Transverse colon (tissue), 4 donors: ENCODE results near the gene CDH13. TPM values are rescaled to one million over a fixed set of nuclear protein-coding genes. Genes with fewer than 3 reads are reported as not detected.

ENCODE experiments used
- DNase-seq: peaks from one replicate; pipeline ENCODE4 v3.0.0-alpha.2; 2019
- H3K27ac ChIP-seq, 4 donors: fragments of 200-600 bp; sonication (generic); 2 replicates each; pipeline ENCODE4 v1.5.1; 2016 to 2018; ENCODE audit warnings: inconsistent platforms in 4 of 4
- H3K27me3 ChIP-seq: fragments of 200-600 bp; sonication (generic); 2 replicates; pipeline ENCODE4 v1.5.1; 2017; ENCODE audit warnings: inconsistent platforms
- H3K36me3 ChIP-seq, 4 donors: fragments of 200-600 bp; sonication (generic); 2 replicates each; pipeline ENCODE4 v1.5.1; 2017 to 2019; ENCODE audit warnings: inconsistent platforms in 4 of 4
- H3K4me1 ChIP-seq, 4 donors: fragments of 200-600 bp; sonication (generic); 2 replicates each; pipeline ENCODE4 v1.5.1; 2017 to 2020; ENCODE audit warnings: inconsistent platforms in 4 of 4
- H3K4me3 ChIP-seq, 4 donors: fragments of 200-600 bp; sonication (generic); 1 replicate in 1 of 4; 2 replicates in 3 of 4; pipeline versions ENCODE4 v1.5.1 to v1.6.1; 2017 to 2019; ENCODE audit warnings: inconsistent platforms in 4 of 4
- H3K9me3 ChIP-seq, 2 donors: fragments of 200-600 bp; sonication (generic); 2 replicates each; pipeline ENCODE4 v1.5.1; 2017 to 2019; ENCODE audit warnings: inconsistent platforms in 2 of 2
- EP300 ChIP-seq: sonication (generic); formaldehyde crosslinking; IDR thresholded peaks from one replicate; pipeline ENCODE4 v1.6.1; 2017; ENCODE audit warnings: antibody characterized with exemption, low read depth
- POLR2A ChIP-seq: fragments of 450-650 bp; IDR thresholded peaks from one replicate; pipeline ENCODE4 v1.6.1; 2016; ENCODE audit warnings: antibody characterized with exemption, mild to moderate bottlenecking, moderate library complexity
- POLR2AphosphoS5 ChIP-seq, 3 donors: sonication (generic); formaldehyde crosslinking; IDR thresholded peaks; one replicate each; pipeline ENCODE4 v1.6.1; 2016; ENCODE audit warnings: antibody characterized with exemption in 3 of 3
- WGBS, 2 donors: methylation state at CpG; one replicate each; pipeline ENCODE4 v1.1.5; 2018; ENCODE audit warnings: low coverage in 1 of 2; 5-methylcytosine and 5-hydroxymethylcytosine counted together
- in situ Hi-C, 4 donors: fragments of 200-750 bp; cut with MboI; loops; one replicate each; pipeline versions ENCODE4 v1.15.0 to v1.15.1; 2017; ENCODE audit warnings: low sequenced_read_pairs in 3 of 4, low pct_ligation_motif_present in 1 of 4, low pct_unique_long_range_greater_than_20kb in 1 of 4
- intact Hi-C: fragments of 100-400 bp; cut with DNase I; formaldehyde crosslinking; loops from one replicate; pipeline ENCODE4 v1.15.1; 2023; ENCODE audit warnings: low total_unique reads
- total RNA-seq, 4 donors: library from RNA; depleted of rRNA; stranded (reverse); fragments of >200 nt; gene quantifications; one replicate each; pipeline ENCODE4 v1.1.0, GENCODE V29; 2016
- TF ChIP-seq, protein P1 (sequence below), 5 experiments: fragments of 200-600 bp in 3 of 5; fragments of 450-650 bp in 2 of 5; sonication (generic) in 3 of 5; IDR thresholded peaks; 1 replicate in 2 of 5; 2 replicates in 3 of 5; pipeline ENCODE4 v1.5.1; 2016 to 2017; ENCODE audit warnings: antibody characterized with exemption in 5 of 5, inconsistent platforms in 3 of 5, mild to moderate bottlenecking in 2 of 5, moderate library complexity in 1 of 5

The CDH13 gene
- total RNA-seq, 4 donors from 2014 or later, result 3.8 to 28.1 (median 5.8) TPM

DNA sequence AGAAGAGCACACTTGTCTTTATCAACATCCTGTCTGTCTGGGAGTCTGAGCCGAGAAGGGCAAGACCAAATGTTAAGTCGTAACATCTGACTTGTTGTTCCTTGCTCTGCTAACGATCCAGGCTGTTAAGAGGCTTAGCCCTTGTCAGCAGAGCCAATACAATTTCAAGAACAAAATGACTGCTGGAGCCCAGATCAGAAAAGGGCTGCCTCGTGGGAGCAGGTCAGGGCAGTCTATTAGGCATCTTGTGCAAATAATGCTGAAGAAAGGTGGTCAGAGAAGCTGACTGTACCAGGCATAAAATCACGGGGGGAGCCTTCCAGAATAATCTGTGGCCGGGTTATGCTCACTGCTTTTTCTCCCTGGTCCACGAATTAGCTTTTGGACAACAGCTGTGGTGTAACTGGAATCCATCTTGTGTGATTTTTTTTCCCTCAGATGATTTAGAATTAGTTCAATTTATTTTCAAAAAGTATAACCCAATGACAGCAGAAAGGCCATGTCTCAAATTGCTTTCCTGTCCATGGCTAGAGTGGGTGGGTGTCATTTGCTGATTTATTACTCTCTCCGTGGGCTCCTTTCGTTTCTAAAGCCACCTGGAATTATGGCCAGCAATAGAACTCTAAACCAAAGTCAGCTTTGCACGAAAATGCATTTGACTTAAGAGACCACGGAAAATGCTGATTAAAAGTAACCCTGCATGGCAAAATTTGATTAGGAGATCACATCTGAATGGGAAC, 959.9 kb downstream of the CDH13 start:
- TF ChIP-seq, protein P1, sequence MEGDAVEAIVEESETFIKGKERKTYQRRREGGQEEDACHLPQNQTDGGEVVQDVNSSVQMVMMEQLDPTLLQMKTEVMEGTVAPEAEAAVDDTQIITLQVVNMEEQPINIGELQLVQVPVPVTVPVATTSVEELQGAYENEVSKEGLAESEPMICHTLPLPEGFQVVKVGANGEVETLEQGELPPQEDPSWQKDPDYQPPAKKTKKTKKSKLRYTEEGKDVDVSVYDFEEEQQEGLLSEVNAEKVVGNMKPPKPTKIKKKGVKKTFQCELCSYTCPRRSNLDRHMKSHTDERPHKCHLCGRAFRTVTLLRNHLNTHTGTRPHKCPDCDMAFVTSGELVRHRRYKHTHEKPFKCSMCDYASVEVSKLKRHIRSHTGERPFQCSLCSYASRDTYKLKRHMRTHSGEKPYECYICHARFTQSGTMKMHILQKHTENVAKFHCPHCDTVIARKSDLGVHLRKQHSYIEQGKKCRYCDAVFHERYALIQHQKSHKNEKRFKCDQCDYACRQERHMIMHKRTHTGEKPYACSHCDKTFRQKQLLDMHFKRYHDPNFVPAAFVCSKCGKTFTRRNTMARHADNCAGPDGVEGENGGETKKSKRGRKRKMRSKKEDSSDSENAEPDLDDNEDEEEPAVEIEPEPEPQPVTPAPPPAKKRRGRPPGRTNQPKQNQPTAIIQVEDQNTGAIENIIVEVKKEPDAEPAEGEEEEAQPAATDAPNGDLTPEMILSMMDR (IDR thresholded peaks at IDR 0.05), result no peak
- TF ChIP-seq EP300, result no peak
- TF ChIP-seq POLR2AphosphoS5 (IDR thresholded peaks at IDR 0.05), result no peak
- no peak for DNase-seq
- no peaks in the 10 kb centered on the region for H3K9me3 ChIP-seq

DNA sequence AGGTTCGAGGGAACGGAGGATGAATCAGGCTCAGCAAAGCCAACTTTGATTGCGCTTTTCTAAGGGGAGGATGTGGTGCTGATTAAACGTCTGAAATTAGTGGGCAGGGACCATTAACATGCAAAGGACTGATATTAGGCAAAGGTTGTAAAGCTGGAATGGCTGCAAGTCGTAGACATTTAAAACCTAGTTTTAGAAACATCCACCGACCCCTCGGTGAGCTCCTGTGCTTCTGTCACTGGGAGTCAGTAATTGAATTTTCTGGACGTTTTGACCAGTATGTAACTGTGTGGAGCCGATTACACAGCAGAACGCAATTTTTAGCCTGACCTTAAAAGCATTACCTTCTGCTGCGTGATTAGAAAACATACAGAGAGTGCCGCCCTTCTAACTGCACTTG, 960.4 kb downstream of the CDH13 start:
- no peak overlapping the region for H3K4me3 ChIP-seq

More for the DNA sequence above, 959.9 kb downstream of the CDH13 start:
- Histone ChIP-seq H3K36me3 (no peaks in the 10 kb centered on the region), H3K27me3 (no peaks in the 10 kb centered on the region), H3K4me3 (no peak overlapping the region), H3K4me1 (no peaks in the 10 kb centered on the region), H3K27ac (no peak overlapping the region)
- in situ Hi-C loops (no loop called here), intact Hi-C loops (no loop called here)
- WGBS, 2 donors, result 36 to 39% methylated on average over 9 to 11 of the region's 11 CpGs

DNA sequence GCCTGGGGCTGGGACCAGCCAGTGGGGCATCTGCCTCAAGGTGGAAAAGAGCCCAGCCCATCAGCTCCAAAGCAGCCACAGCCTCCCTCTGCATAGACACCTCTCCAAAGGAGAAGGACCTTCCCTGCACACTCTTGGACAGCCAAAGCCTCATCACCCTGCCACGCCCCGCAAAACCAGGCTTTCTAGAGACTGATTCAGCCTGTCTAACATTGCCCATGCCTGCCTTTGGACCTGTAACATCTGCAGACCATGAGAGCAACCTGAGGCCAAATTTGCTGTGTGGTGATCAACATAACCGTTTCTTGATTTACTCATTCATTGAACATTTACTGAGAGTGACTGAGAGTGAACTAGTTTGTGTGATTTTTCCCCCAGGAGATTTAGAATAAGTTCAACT, 961.3 kb downstream of the CDH13 start:
- H3K4me3 ChIP-seq, result no peak overlapping the region
- H3K9me3 ChIP-seq, result no peaks in the 10 kb centered on the region
- no peak for TF ChIP-seq POLR2A
- TF ChIP-seq POLR2AphosphoS5 (IDR thresholded peaks at IDR 0.05), result no peak
- TF ChIP-seq EP300, result no peak
- TF ChIP-seq, protein P1 (IDR thresholded peaks at IDR 0.05), result no peak
- 67 to 76% methylated on average over 1 to 3 of the region's 3 CpGs for WGBS, 2 donors
- H3K36me3 ChIP-seq, result no peaks in the 10 kb centered on the region
- H3K27me3 ChIP-seq, result no peaks in the 10 kb centered on the region
- no peaks in the 10 kb centered on the region for H3K4me1 ChIP-seq
- H3K27ac ChIP-seq, result no peak overlapping the region
- intact Hi-C loops (no loop called here), in situ Hi-C loops (no loop called here)
- DNase-seq, result no peak

More for the DNA sequence above, 960.4 kb downstream of the CDH13 start:
- Histone ChIP-seq H3K9me3 (no peaks in the 10 kb centered on the region), H3K27ac (no peak overlapping the region), H3K4me1 (no peaks in the 10 kb centered on the region), H3K36me3 (no peaks in the 10 kb centered on the region), H3K27me3 (no peaks in the 10 kb centered on the region)
- in situ Hi-C loops (no loop called here), intact Hi-C loops (no loop called here)
- TF ChIP-seq POLR2A, result no peak
- TF ChIP-seq, protein P1 (IDR thresholded peaks at IDR 0.05), result no peak
- no peak for TF ChIP-seq EP300
- TF ChIP-seq POLR2AphosphoS5 (IDR thresholded peaks at IDR 0.05), result no peak
- no peak for DNase-seq
- 75 to 82% methylated on average over 9 to 12 of the region's 12 CpGs for WGBS, 2 donors

DNA sequence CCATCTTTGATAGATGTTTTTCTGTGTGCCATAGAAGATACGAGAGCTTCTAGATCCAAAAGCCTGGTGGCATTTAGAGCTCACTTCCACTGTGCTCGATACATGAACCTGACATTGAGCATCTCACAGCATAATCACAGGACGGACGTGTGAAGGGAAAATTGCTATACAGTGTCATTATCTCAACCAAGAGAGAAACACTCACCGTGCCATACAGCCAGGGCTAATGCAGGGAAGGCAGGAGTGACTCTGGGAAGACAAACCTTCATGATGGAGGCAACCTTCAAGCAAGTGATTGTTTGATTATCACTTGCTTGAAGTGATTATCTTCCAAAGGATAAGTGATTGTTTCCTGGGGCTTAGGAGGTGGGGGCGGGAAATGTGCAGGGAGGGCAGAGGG, 962.8 kb downstream of the CDH13 start:
- Histone ChIP-seq H3K27ac (no peak overlapping the region), H3K4me1 (no peaks in the 10 kb centered on the region), H3K9me3 (no peaks in the 10 kb centered on the region), H3K4me3 (no peak overlapping the region), H3K36me3 (no peaks in the 10 kb centered on the region), H3K27me3 (no peaks in the 10 kb centered on the region)
- in situ Hi-C loops, result no loop called here
- no peak for DNase-seq
- intact Hi-C loops, result no loop called here
- TF ChIP-seq EP300, result no peak
- no peak for TF ChIP-seq POLR2AphosphoS5 (IDR thresholded peaks at IDR 0.05)
- TF ChIP-seq POLR2A, result no peak
- TF ChIP-seq, protein P1 (IDR thresholded peaks at IDR 0.05), result no peak
- WGBS, 2 donors, result 86% methylated on average over 6 of the region's 6 CpGs; no CpG with 5 or more reads in 1 of the 2 donors
